Activated CD8-positive, alpha-beta memory T cell treated with anti-CD3 and anti-CD28 coated beads for 24 hours (primary cell): ENCODE data around the gene CTNS.

Experiments
- DNase-seq: peaks from one replicate; pipeline ENCODE4 v3.0.0-alpha.2; 2020

The CTNS gene

DNA sequence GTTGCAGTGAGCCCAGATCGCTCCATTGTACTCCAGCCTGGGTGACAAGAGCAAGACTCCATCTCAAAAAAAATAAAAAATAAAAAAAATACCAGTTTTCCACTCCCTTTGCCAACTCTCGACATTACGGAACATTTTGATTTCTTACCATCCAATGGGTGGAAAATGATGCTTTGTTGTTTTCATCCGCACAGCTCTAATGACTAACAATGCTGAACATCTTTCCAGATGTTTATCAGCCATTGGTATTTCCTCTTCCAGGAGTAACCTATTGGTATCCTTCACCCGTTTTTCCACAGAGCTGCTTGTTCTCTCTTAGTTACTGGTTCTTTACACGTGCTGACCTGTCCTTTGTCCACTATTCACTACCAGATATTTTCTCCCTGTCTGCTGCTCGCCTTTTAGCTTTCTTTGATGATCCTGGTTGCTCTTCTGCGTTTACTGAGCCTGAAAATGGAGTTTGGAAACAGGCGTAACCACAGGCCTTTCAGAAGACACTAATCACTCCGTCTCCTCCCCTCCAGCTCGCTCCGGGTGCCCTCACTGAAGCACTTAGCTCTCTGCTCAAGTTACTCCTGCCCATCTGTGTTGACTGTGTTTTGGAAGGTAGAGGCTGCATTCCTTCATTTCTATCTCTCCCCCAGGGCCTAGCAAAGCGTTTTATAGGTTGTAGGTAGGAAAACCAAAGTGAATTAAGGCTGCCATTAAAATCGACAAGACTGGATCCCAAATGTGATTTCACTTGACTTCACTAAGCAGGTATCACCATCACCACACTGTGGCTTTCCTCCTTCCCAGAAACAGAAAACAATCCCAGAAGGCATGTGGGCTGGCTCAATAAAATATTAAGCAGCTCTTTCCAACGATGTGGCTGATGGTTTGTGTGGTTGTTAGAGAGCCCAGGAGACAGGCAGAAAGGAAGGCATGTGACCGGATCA lies 9.5 kb upstream of the CTNS start:
- DNase-seq: no peak

DNA sequence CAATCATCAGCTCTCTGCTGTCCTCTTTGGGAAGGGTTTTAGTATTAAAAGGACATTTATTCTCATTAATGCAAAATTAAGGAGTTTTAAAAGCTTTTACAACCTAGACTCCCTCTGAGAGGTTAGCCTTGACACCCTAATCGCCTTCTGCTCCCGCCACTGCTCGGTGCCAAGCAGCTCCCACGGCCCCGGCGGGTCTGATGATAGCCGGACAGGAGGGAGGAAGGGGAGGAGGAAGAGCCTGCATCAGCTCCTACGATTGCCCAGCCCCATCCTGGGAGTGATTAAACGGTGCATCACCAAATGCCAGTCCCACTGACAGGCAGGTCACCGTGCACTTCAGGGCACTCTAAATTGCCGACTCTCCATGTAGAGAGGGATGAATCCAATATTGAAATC lies 8.8 kb upstream of the CTNS start:
- no peak for DNase-seq

DNA sequence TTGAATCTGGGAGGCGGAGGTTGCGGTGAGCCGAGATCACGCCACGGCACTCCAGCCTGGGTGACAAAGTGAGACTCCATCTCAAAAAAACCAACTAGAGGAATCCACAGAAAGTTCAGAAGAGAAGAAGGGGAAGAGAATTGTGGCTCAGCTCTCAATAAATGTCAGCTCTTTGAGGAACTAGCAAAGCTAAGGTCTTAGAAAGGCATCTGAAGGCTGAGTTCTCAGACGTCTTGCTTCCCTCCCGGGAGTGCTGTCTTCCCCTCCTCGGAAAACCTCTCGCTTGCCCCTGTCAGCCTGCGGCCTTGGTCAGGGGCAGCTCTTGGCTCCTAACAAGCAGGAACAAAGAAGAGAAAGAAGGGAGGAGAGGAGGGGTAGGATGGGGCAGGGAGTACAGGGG lies 5.8 kb upstream of the CTNS start:
- DNase-seq: no peak

DNA sequence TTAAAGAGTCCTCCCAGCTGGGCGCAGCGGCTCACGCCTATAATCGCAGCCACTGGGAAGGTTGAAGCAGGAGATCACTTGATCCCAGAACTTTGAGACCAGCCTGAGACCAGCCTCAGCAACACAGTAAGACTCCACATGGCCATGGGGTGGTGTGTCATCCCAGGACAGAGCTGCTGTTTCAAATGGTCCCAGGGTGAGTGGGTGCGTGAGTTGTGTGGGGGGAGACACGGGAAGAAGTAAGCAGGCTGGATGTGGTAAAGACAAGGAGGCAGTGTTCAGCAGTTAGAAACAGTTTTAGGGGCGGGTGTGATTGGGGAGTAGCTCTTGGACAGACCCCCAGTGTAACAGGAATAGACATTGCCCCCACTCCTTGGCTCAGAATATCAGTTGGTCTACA lies 4.3 kb upstream of the CTNS start:
- DNase-seq: no peak

DNA sequence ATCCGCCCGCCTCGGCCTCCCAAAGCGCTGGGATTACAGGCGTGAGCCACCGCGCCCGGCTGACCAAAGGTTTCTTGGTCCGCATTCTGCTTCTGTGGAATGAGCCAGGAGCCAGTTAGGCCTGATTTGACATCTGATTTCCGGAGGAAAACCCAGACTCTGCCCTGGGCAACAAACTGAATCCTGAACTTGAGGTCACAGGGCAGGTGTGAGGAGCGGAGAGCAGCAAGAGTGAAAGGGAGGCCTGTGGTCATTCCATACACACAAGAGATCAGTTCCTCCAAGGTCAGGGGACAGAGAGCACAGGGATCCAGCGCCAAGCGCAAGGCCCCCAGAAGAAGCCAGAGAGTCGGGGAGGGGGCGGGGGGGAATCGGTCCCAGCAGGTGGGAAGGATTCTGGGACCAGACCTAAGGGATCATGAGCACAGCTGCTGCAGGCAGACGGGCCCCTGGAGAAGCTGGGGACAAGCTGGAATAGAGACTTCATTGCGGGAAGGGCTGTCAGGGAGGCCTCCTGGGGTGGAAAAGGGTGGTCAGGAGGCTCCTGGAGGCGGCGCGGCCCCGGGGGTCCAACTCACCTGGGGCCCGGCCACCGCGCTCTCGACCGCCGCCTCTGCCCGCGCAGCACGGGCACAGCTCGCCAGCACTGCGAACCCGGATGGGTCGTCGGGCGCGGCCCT lies 946 bp upstream of the CTNS start:
- DNase-seq: no peak

- DNase-seq: no peak
Observed at GRCh38 chr17:3636908-3637373, 381 bp downstream of the CTNS start.

GRCh38 chr17:3639981-3640596 lies 3.5 kb downstream of the CTNS start:
- DNase-seq: no peak

- DNase-seq: no peak
Observed at GRCh38 chr17:3641014-3641413, 4.5 kb downstream of the CTNS start.

GRCh38 chr17:3641717-3642486 lies 5.3 kb downstream of the CTNS start:
- no peak for DNase-seq

DNA sequence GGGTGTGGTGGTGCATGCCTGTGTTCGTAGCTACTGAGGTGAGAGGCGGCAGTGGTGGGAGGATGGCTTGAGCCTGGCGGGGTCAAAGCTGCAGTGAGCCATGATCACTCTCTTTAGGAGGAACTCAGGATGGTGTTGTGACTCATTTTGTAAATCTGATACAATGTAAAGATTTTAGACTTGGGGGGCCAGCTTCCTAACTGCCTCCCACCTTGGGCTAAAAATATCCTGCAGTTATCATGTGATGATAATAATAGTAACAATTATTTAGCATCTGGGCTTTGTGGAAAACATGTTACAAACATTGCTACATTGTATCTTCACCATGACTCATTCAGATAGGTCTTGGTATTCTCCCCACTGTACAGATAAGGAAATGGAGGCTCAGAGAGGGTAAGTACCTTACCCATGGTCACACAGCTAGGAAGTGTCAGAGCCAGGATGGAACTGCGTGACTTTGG lies 7.4 kb downstream of the CTNS start:
- no peak for DNase-seq

DNA sequence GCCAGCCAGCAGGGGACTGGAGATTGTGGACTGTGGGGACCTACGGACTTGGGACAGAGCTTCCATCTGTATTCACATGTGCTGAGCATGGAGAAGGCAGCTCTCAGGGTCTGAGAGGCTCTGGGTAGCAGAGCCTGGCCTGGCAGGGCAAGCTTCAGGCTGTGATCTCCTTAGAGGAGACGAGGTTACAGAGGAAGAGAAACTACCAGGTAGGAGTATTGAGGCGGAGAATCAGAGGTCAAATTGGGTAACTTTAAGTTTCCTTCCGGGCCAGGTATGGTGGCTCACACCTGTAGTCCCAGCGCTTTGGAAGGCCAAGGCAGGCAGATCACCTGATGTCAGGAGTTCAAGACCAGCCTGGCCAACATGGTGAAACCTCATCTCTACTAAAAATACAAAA lies 8.8 kb downstream of the CTNS start:
- no peak for DNase-seq

DNA sequence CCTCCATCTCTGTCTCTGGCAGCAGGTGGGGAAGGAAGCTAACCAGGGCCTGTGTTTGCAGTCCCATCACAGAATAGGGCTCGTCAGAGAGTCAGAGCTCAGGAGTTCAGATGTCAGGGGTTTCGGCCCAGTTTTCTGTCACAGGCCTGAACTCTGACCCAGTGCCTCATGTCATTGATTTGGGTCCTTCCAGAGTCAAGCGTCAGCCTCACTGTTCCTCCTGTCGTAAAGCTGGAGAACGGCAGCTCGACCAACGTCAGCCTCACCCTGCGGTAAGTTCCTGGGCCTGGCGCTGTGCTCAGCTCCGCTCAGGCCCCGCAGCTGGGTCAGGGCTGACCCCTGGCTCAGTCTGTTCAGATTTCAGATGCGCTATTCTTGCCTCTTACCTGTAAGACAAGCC lies 10.7 kb downstream of the CTNS start:
- no peak for DNase-seq

GRCh38 chr17:3647769-3648555 lies 11.4 kb downstream of the CTNS start:
- peak; percentile 70 for DNase-seq

GRCh38 chr17:3655766-3656165 lies 19.2 kb downstream of the CTNS start:
- DNase-seq: no peak

DNA sequence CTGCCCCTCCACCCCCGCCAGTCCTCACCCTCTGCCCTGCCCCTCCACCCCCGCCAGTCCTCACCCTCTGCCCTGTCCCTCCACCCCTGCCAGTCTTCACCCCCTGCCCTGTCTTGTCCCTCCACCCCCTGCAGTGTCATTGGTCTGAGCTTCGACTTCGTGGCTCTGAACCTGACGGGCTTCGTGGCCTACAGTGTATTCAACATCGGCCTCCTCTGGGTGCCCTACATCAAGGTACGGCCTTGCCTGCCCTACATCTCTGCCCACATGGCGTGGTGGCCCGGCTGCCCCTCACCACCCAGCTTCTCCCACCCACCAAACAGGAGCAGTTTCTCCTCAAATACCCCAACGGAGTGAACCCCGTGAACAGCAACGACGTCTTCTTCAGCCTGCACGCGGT lies 19.8 kb downstream of the CTNS start:
- no peak for DNase-seq

DNA sequence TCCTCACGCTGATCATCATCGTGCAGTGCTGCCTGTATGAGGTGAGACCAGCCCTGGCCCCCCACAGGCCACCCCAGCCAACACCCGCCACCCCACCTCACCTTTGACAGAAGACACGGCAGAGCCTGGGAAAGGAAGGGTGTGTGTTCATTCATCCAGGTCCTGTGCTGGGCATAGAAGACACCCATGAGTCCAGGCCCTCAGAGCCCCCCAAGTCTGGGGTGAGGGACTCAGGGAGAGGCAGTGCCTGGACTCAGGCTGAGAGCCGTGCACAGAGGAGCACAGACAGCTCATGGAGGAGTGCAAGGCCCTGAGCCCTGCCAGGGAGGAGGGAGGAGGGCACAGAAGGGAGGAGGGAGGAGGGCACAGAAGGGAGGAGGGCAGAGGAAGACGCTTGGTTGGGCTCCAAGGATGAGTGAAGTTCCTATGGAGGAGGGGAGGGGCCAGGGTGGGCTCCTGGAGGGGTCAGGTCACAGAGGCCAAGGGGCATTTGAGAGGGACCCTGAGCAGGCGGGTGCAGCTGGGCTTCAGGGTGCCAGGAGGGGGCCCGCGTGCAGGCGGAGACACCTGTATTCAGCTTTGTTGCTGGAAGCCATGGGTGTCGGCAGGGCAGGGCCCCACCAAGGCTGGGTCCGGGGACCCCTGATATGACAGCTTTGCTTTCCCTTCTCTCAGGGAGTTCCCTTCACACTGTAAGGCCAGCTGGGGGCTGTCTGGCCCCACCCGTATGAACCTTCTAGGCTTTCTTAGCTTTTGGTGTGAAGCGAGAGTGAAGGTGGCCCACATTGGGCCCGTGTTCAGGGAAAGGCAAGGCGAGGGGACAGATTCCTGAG lies 20.4 kb downstream of the CTNS start:
- DNase-seq: no peak

DNA sequence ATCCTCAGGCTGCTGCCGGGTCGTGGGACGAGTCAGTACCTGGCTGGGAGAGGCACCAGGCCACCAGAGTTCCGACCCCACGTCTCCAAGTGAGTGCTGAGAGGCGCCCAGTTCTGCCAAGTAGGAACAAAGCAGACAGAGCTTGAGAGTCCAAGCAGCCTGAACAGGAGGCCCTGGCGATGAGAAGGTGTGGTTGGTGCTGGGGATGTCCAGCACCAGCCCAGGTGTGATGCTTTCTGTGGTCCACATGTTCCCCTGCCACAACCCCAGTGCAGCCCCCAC lies 21.0 kb downstream of the CTNS start:
- no peak for DNase-seq

- no peak for DNase-seq
Observed at GRCh38 chr17:3657874-3658783, 21.6 kb downstream of the CTNS start.

DNA sequence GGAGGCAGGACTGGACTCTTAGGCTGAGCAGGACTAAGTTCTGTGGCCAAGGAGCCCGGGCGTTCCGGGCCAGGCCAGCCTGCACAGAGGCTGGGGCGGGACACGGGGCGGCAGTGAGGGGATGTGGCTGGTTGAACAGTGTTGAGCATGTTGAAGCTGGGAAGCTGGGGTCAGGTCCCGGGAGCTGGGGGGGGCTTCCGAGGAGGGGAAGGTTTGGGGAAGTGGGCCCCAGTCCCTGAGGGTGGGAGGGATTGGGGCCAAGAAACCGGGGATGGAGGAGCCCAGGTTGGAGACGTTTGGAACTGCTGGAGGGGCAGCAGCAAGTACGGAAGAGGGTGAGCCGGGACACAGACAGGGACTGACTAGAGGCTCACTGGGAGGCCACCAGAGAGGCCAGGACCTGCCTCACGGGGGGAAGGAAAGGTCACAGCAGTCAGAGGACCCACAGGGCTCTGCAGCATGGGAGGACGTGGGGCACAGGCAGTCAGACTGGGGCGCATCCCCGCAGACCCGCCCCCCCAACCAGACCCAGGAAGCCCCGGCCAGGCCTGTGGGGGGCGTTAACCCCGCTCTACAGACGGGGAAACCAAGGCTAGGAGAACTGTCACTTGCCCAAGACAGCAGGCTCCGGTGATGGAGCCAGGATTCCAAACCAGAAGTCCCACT lies 22.4 kb downstream of the CTNS start:
- no peak for DNase-seq
